ENCODE data around the gene ZNF532.

- no peak for TF ChIP-seq CTCF (conservative IDR thresholded peaks at IDR 0.05; ENCODE audit: low read depth, low read length)
- TF ChIP-seq EZH2 (IDR thresholded peaks at IDR 0.05; ENCODE audit: borderline replicate concordance, low read depth, low read length, poor library complexity, severe bottlenecking): no peak
Observed at GRCh38 chr18:59006461-59007067, 141.9 kb downstream of the ZNF532 start.
